GM18870 (cell line): ENCODE results near the gene KRTAP9-1.
"Not testable (repeated sequence)": the region's sequence is repeated elsewhere in the genome, so short reads cannot be mapped to it uniquely, and the experiment has no call there.

Experiments
- ATAC-seq: cut with Tn5 transposase; IDR thresholded peaks from one replicate; pipeline ENCODE4 v1.9.1; 2021; ENCODE audit warnings: moderate library complexity; ENCODE audit not compliant: unreplicated experiment

Gene KRTAP9-1, protein sequence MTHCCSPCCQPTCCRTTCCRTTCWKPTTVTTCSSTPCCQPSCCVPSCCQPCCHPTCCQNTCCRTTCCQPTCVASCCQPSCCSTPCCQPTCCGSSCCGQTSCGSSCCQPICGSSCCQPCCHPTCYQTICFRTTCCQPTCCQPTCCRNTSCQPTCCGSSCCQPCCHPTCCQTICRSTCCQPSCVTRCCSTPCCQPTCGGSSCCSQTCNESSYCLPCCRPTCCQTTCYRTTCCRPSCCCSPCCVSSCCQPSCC

DNA sequence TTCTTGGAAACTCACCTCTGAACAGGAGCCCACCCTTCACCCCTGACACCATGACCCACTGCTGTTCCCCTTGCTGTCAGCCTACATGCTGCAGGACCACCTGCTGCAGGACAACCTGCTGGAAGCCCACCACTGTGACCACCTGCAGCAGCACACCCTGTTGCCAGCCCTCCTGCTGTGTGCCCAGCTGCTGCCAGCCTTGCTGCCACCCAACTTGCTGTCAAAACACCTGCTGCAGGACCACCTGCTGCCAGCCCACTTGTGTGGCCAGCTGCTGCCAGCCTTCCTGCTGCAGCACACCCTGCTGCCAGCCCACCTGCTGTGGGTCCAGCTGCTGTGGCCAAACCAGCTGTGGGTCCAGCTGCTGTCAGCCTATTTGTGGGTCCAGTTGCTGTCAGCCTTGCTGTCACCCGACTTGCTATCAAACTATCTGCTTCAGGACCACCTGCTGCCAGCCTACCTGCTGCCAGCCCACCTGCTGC lies at the start of gene KRTAP9-1:
KRTAP9-1 (plus strand) TSS at position 51 of the 482 bp plus-strand sequence; CDS start at position 51, 0 bp downstream.
- not testable (repeated sequence) for ATAC-seq

DNA sequence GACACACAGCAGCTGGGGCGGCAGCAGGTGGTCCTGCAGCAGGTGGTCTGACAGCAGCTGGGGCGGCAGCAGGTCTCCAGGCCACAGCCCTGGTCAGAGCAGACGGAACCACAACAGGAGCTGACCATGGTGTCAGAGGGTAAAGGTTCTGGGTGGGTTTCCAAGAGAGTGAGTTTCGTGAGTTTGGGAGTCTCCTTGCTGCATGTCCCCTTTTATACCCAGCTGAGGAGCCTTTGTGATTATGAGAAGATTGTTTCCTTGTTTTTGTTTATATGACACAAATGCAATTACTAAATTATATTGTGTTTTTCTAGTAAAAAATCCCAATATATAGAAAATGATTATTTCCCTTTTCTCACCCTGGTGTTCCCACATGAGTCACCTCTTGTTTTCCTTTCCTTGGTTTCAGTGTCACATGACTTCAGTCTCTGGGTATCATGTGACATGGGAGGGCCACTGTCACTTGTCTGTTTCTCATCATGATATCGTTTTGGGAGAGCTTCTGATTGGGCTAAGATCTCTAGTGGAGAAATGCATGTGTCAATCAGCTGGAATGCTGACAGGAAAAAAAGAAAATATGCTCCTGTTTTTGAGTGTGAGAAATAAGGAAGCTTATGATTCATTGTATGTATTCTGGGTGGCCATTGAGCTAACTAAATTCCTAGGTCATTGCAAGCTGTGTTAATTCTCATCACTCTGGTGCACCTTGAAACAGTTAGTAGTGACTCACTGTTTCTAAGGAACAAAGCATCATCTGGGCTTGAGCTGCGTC lies 49.1 kb upstream of the KRTAP9-1 start, which contains the start of gene KRTAP4-6:
KRTAP4-6 (minus strand) TSS at position 185 of the 772 bp plus-strand sequence; CDS start at position 128, 57 bp downstream.
- ATAC-seq, result no peak

DNA sequence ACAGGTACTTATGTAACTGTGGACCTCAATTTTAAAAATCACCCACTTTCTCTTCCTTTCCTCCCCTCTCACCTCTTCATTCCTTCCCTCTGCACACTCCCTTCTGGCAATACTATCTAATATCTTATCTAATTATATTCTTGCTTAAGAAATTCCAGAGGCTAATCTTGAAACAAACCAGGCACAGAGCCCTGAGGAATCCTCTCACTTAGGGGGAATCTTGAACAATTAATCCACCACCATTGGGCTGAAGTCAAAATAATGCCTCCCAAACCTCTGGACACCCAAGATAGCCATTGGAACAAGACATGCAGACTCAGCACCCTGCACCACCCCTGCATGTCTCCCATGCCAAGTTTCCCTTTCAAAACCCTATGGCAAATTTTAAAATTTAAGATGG lies 48.3 kb upstream of the KRTAP9-1 start:
- no peak for ATAC-seq

DNA sequence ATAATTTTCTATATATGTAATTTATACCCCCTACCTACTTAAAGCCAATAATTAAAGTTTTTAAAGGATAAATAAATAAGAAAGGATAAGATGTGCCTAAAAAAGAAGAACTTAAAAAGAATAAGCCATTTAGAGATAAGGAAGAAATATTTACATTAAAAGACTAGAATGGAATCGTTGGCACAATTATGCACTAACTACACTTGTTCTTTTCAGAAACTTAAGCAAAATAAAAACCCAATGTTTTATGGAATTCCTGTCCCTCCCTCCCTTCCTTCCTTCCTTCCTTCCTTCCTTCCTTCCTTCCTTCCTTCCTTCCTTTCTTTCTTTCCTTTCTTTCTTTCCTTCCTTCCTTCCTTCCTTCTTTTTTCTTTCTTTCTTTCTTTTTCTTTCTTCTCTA lies 44.8 kb upstream of the KRTAP9-1 start:
- no peak for ATAC-seq

DNA sequence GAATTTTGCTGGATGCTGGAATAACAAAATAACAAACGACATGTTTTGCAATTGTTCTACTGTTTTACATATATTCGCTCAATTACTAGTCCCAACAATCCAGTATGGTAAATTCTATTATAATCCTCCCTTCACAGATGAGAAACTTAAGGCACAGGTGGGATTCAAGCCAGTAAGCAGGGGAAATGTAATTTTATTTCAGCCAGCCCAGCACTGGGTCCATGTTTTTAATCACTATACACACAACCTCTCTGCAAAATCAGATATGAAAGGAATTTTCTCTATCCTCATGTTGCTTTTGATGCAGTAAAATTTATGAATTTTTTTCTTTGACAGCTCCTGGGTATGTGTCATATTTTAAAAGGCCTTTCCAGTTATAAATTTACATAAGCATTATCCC lies 44.4 kb upstream of the KRTAP9-1 start:
- ATAC-seq, result no peak

DNA sequence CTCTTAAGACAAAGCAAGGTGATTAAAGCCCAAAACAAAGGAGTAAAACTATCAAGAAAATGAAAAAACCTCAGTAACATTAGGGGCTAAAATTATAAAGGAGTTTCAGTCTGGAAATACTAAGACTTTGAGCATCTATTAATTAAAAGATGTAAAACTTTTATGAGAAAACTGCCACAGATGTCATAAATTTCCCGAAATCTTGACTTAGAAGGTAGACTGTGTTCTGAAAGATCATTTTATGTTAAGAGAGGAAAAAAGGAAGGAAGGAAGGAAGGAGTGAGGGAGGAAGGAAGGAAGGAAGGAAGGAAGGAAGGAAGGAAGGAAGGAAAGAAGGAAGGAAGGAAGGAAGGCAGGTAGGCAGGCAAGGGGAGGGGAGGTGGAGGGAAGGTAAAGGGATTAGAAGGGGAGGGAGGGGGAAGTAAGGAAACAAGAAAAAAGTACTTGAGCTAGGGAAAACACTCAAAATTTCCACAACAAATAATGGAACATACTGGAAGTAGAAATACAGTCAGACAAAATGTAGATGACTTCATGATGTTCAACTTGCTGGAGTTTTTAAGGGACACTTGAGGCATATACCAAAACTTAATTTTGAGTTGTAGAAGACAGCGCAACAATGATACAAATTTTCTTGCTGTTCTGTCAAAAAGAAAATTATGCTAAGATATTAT lies 42.0 kb upstream of the KRTAP9-1 start:
- no peak for ATAC-seq

DNA sequence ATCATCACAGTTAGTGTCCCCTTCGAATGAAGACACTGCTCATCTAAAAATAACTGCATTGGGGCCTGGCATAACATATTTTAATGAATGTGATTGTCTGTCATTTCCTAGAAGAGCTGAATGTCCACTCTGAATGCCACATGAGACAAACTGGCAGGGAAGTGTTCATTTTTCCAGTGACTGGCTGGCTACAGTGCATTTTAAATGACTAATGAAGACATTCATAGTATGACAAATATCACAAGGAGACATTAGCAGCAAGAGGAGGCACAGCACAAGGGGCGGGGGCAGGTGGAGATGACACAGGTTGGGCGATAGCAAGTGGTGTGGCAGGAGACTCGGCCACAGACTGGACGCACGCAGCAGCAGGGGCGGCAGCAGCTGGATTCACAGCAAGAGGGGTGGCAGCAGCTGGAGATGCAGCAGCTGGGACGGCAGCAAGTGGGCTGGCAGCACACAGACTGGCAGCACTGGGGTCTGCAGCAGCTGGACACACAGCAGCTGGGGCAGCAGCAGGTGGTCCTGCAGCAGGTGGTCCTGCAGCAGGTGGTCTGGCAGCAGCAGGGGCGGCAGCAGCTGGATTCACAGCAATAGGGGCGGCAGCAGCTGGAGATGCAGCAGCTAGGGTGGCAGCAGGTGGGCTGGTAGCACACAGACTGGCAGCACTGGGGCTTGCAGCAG lies 40.6 kb upstream of the KRTAP9-1 start:
- ATAC-seq, result not testable (repeated sequence)

DNA sequence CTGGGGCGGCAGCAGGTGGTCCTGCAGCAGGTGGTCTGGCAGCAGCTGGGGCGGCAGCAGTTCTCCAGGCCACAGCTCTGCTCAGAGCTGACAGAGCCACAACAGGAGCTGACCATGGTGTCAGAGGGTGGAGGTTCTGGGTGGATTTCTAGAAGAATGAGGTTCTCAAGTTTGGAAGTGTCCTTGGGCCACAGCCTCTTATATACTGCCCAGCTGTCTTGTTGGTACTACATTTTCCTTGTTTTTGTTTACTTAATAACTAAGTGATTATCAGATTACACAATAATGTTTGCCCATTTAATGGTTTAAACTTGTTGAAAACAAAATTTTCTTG lies 40.1 kb upstream of the KRTAP9-1 start, which contains the start of gene KRTAP4-5:
KRTAP4-5 (minus strand) TSS at position 174 of the 334 bp plus-strand sequence; CDS start at position 116, 58 bp downstream.
- ATAC-seq, result no peak

DNA sequence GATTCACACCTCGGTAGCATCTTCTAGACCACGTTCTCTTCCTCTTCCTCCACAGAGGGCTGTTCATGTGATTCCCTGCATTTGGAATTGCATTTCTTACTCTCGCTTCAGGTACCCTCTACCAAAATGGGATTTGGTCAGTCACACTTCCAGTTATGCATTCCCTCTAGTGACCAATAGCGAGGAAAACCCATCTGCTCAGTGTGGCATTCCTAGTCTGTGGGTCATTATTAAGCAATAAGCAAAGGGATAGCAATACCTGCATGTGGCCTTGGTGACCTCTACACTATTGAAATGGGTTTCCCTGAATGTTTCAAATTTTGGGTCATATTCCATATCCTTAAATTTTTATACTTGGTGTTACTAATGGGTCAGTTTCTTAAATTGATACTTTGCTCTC lies 39.7 kb upstream of the KRTAP9-1 start:
- ATAC-seq, result no peak

DNA sequence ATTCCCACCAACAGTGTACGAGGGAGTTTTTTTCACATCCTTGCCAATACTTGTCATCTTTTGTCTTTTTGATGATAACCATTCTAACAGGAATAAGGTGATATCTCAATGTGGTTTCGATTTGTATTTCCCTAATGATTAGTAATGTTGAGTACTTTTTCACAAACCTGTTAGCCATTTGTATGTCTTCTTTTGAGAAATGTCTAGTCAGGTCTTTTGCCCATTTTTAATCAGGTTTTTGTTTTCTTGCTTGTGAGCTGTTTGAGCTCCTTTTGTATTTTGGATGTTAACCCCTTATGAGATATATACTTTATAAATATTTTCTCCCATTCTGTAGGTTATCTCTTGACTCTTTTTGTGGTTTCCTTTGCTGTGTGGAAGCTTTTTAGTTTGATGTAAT lies 38.2 kb upstream of the KRTAP9-1 start:
- no peak for ATAC-seq

DNA sequence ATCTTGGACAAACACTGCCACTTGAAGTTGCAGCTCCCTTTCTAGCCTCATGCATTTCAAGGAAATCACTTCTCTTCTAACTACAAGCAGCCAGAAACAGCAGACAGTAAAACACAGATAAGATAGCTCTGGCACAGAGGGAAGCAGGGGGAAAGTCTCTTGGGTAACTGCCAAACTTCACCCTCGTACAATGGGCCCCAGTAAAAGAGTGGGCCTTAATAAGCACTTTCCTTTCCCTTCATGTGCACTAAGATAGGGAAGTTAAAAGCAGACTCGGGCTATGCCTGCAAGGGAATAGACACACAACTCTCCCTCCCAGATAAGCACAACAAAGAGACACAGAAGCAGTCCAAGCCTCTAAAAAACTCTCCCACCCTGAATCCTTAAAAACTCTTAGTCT lies 35.8 kb upstream of the KRTAP9-1 start:
- ATAC-seq, result no peak

DNA sequence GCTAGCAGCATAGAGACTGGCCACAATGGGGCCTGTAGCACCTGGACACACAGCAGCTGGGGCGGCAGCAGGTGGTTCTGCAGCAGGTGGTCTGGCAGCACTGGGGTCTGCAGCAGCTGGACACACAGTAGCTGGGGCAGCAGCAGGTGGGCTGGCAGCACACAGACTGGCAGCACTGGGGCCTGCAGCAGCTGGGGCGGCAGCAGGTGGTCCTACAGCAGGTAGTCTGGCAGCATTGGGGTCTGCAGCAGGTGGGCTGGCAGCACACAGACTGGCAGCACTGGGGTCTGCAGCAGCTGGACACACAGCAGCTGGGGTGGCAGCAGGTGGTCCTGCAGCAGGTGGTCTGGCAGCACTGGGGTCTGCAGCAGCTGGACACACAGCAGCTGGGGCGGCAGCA lies 29.5 kb upstream of the KRTAP9-1 start:
- not testable (repeated sequence) for ATAC-seq

DNA sequence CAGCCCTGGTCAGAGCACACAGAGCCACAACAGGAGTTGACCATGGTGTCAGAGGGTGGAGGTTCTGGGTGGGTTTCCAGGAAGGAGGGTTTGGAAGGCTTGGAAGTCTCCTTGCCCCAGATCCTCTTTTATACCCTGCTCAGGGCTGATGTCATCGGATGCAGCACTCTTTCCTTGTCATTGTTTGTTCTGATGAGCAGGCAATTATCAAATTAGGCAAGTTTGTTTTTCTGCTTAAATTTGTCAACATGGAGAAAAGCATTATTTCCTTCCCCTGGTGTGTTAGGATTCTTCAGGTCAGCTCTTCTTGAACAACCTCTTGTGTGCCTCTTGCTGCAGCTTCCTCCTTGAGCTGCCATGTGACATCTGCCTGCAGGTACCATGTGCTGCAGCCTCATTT lies 29.0 kb upstream of the KRTAP9-1 start, which contains the start of gene KRTAP4-4:
KRTAP4-4 (minus strand) TSS at position 101 of the 400 bp plus-strand sequence; CDS start at position 44, 57 bp downstream.
- no peak for ATAC-seq

DNA sequence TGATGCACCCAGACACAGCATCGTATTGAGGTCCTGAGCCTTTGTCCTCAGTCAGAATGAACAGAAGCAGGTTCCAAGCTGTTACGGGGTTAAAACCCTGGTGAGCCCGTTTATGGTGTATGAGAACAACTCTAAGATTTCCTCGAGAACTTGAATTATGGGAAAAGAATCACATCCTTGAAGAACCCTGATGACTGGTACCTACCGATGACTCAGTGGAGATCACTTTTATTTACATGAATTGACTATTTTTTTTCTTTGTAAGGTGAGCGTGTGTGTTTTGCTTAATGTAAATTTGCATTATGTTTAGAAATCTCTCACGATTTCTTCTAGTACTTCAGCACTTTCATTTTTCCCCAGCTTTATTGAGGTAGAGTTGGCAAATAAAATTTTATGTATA lies 25.9 kb upstream of the KRTAP9-1 start:
- no peak for ATAC-seq

DNA sequence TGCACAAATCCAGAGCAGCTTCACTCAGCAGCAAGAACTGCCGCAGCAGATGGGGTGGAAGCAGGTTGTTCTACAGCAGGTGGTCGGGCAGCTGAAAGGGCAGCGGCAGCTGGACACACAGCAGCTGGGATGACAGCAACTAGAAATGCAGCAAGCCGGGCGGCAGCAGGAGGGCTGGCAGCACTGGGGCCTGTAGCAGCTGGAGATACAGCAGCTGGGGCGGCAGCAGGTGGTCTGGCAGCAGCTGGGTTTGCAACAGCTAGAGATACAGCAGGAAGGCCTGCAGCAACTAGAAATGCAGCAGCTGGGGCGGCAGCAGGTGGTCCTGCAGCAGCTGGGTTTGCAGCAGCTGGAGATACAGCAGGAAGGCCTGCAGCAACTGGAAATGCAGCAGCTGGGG lies 22.1 kb upstream of the KRTAP9-1 start:
- ATAC-seq, result no peak

DNA sequence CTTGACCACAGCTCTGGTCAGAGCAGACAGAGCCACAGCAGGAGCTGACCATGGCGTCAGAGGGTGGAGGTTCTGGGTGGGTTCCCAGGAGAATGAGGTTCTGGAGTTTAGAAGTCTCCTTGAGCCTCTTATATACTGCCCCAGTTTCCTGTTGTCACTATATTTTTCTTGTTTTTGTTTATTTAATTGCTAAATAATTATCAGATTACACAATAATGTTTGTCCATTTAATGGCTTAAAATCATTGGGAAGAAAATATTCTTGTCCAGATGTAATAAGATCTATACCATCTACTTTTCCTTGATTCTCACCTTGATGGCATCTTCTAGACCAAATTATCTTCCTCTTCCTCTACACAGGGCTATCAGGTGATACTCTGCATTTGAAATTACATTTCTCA lies 21.6 kb upstream of the KRTAP9-1 start, which contains the start of gene KRTAP4-3:
KRTAP4-3 (minus strand) TSS at position 101 of the 400 bp plus-strand sequence; CDS start at position 52, 49 bp downstream.
- ATAC-seq, result no peak

DNA sequence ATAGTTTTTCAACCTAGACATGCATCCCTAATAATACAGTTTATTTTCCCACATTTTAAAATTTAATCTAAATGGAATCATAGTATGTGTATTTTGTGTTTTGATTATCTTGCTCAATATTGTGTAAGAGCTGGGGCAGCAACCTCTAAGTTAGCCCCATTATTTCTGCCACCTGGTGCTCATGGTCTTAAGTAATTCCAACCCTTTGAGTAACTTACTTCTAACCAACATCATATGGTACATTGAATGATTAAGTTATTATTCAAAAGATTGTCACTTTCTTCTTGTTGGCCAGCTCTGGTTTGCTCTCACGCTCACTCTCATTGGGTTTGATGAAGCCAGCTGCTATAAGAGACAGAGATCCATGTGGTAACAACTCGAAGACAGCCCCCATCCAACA lies 17.8 kb upstream of the KRTAP9-1 start:
- ATAC-seq, result no peak

DNA sequence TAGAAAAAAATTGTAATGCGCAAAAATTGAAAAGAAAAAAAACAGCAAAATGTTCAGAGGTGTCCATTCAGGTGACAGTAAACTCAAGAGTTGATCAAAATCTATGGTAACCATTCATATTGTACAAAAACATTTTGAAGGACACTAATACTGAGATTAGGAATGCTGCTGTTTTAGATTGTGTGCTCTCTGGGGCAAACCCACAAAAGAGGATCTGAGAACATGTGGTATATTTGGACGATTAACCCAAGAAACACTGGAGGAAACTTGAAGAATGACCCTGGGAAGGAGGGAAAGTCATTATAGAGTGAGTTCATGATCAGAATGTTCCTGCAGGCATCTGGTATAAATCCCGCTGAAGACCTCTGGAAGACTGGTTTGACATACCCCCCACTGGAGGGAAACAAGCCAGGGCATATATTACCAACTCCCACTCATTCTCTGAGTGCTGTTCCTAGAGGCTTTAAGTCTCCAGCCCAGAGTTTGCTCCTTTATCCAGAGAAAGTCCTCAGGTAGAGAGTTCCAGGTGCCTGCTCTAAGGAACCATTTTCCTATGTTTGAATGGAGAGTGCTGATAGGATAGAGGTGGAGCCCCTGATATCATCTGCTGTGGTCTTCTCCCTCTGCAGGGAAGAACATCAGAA lies 12.8 kb upstream of the KRTAP9-1 start:
- no peak for ATAC-seq

DNA sequence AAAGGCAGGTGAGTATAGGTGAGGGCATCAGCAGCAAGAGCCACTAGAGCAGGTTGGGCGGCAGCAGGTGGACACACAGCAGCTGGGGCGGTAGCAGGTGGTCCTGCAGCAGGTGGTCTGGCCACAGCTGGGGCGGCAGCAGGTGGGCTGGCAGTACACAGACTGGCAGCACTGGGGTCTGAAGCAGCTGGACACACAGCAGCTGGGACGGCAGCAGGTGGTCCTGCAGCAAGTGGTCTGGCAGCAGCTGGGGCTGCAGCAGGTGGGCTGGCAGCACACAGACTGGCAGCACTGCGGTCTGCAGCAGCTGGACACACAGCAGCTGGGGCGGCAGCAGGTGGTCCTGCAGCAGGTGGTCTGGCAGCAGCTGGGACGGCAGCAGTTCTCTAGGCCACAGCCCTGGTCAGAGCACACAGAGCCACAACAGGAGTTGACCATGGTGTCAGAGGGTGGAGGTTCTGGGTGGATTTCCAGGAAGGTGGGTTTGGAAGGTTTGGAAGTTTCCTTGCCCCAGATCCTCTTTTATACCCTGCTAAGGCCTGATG lies 11.9 kb upstream of the KRTAP9-1 start, which contains the start of gene KRTAP4-2:
KRTAP4-2 (minus strand) TSS at position 495 of the 545 bp plus-strand sequence; CDS start at position 438, 57 bp downstream.
- no peak for ATAC-seq

DNA sequence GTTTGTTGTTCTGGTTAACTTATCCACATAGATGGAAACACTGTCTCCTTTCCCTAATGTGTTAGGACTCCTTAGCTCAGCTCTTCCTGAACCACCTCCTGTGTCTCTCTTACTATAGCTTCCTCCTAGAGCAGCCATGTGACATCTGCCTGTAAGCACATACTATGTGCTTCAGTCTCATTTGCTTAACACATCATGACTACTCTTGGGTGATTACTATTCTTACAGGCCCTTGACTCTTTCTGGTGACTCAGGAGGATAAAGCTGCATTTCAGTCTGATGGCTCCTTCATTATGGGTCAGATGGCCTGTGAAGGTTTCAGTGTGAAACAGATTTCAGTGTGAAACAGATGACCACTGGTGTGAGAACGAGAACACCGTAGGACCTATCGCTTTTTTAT lies 11.3 kb upstream of the KRTAP9-1 start:
- ATAC-seq, result no peak
